Caco-2 (cell line): ENCODE results near the gene DPY19L1. TPM values are rescaled to one million over a fixed set of nuclear protein-coding genes. Genes with fewer than 3 reads are reported as not detected.
"Not testable (repeated sequence)": the region's sequence is repeated elsewhere in the genome, so short reads cannot be mapped to it uniquely, and the experiment has no call there.

Experiments
- BruUV-seq: library from RNA; stranded (reverse); fragments of 400-500 nt; replicated peaks from 2 replicates; lab custom pipeline; 2021; lab: Mats Ljungman, UMichigan
- CTCF ChIA-PET: fragments of 300-600 bp; sonication (Branson Sonifier 250); formaldehyde crosslinking; loops from one replicate; lab custom pipeline; 2022; ENCODE audit warnings: antibody characterized with exemption; lab: Charles Lee
- POLR2A ChIA-PET: fragments of 300-600 bp; sonication (Branson Sonifier 250); formaldehyde crosslinking; loops from one replicate; lab custom pipeline; 2022; ENCODE audit warnings: antibody characterized with exemption; lab: Charles Lee
- DNase-seq, 2 experiments: peaks; one replicate each; pipeline versions ENCODE4 v3.0.0 to v3.0.0-alpha.2; 2020 to 2022
- H3K27me3 ChIP-seq: replicated peaks from 2 replicates; pipeline ENCODE4 v1.6.0; 2011; ENCODE audit warnings: low read length; ENCODE audit not compliant: control insufficient read depth, insufficient read depth
- H3K36me3 ChIP-seq: 2 replicates; pipeline ENCODE4 v1.5.1; 2011; ENCODE audit warnings: low read length; ENCODE audit not compliant: control insufficient read depth, insufficient read depth
- H3K4me1 ChIP-seq: fragments of 250-450 bp; sonication (Bioruptor Pico); 2 replicates; pipeline ENCODE4 v1.5.1; 2020; ENCODE audit warnings: mild to moderate bottlenecking
- H3K4me3 ChIP-seq: 2 replicates; pipeline ENCODE4 v1.5.1; 2011; ENCODE audit warnings: low read depth, mild to moderate bottlenecking, control low read depth, low read length
- H3K9me3 ChIP-seq: fragments of 250-450 bp; sonication (Bioruptor Pico); 2 replicates; pipeline ENCODE4 v1.5.1; 2020; ENCODE audit warnings: mild to moderate bottlenecking, moderate library complexity
- H3K27ac Mint-ChIP-seq: one replicate; pipeline ENCODE4 v1.8.0; 2022; ENCODE audit warnings: mixed read lengths; ENCODE audit not compliant: unreplicated experiment
- H3K27me3 Mint-ChIP-seq: one replicate; pipeline ENCODE4 v1.8.0; 2022; ENCODE audit warnings: mixed read lengths; ENCODE audit not compliant: insufficient read depth, unreplicated experiment
- H3K36me3 Mint-ChIP-seq: one replicate; pipeline ENCODE4 v1.8.0; 2022; ENCODE audit warnings: mild to moderate bottlenecking, mixed read lengths; ENCODE audit not compliant: insufficient read depth, unreplicated experiment
- H3K4me1 Mint-ChIP-seq: one replicate; pipeline ENCODE4 v1.8.0; 2022; ENCODE audit warnings: low read depth, mixed read lengths; ENCODE audit not compliant: unreplicated experiment
- H3K4me3 Mint-ChIP-seq: one replicate; pipeline ENCODE4 v1.8.0; 2022; ENCODE audit warnings: mild to moderate bottlenecking, moderate library complexity, mixed read lengths; ENCODE audit not compliant: unreplicated experiment
- H3K9me3 Mint-ChIP-seq: one replicate; pipeline ENCODE4 v1.8.0; 2022; ENCODE audit warnings: mixed read lengths; ENCODE audit not compliant: unreplicated experiment
- CTCF ChIP-seq, 2 experiments: fragments of 200-600 bp in 1 of 2; IDR thresholded peaks; 1 replicate in 1 of 2; 2 replicates in 1 of 2; pipeline versions ENCODE4 v1.5.1 to v1.8.0; 2011 to 2022; ENCODE audit warnings: antibody characterized with exemption in 1 of 2, control low read depth in 1 of 2, inconsistent platforms in 1 of 2, low read depth in 1 of 2, low read length in 1 of 2, mild to moderate bottlenecking in 1 of 2, moderate library complexity in 1 of 2; ENCODE audit not compliant: insufficient read depth in 1 of 2, severe bottlenecking in 1 of 2, unreplicated experiment in 1 of 2
- intact Hi-C: fragments of 100-400 bp; cut with micrococcal nuclease; formaldehyde crosslinking; loops from one replicate; pipeline ENCODE4 v1.10.0; 2022; ENCODE audit not compliant: unreplicated experiment
- total RNA-seq: library from RNA; stranded (reverse); gene quantifications from 2 replicates; pipeline ENCODE4 v1.2.3, GENCODE V29; 2022

DPY19L1 gene
- total RNA-seq, 1 experiment from 2014 or later: 12.9 TPM

- intact Hi-C loops: no loop called here
- Mint-ChIP-seq H3K4me1 (no peaks in the 10 kb centered on the region), H3K9me3 (no peaks in the 10 kb centered on the region), H3K27ac (no peak overlapping the region), H3K27me3 (no peaks in the 10 kb centered on the region), H3K36me3 (no peaks in the 10 kb centered on the region), H3K4me3 (no peak overlapping the region)
- no TSS peak for BruUV-seq
- Histone ChIP-seq H3K4me3 (no peak overlapping the region), H3K27me3 (no peaks in the 10 kb centered on the region), H3K36me3 (no peaks in the 10 kb centered on the region), H3K9me3 (no peaks in the 10 kb centered on the region), H3K4me1 (no peaks in the 10 kb centered on the region)
- POLR2A ChIA-PET: no interaction called here
- CTCF ChIA-PET: no interaction called here
- TF ChIP-seq CTCF (IDR thresholded peaks at IDR 0.05; ENCODE audit: insufficient read depth in 1 of 2, low read depth in 1 of 2, low read length in 1 of 2, severe bottlenecking in 1 of 2, unreplicated experiment in 1 of 2): no peak
- no peak for DNase-seq
Measured at GRCh38 chr7:34931739-34932138, 105.5 kb downstream of the DPY19L1 start.

GRCh38 chr7:34929783-34930182 is 107.5 kb downstream of the DPY19L1 start:
- H3K36me3 Mint-ChIP-seq, CTCF ChIA-PET, H3K27me3 Mint-ChIP-seq, H3K4me1 ChIP-seq, H3K9me3 Mint-ChIP-seq, H3K9me3 ChIP-seq, H3K4me3 Mint-ChIP-seq, H3K27me3 ChIP-seq, H3K4me3 ChIP-seq, DNase-seq, POLR2A ChIA-PET, H3K36me3 ChIP-seq, H3K27ac Mint-ChIP-seq, H3K4me1 Mint-ChIP-seq, BruUV-seq: not testable (repeated sequence)
- intact Hi-C loops: loop anchor here (2.0 to 5.0 kb wide), 3 partner anchors 255 to 797 kb away; no protein-coding TSS in a partner anchor

GRCh38 chr7:34928560-34928959 is 108.7 kb downstream of the DPY19L1 start:
- no peaks in the 10 kb centered on the region for H3K4me1 Mint-ChIP-seq
- no TSS peak for BruUV-seq
- DNase-seq: no peak
- ChIA-PET CTCF (interaction anchor here (0.6 to 1.2 kb wide), 3 partner anchors 105 to 608 kb away, joined by 3 to 9 read pairs (median 4); no protein-coding TSS in a partner anchor), POLR2A (no interaction called here)
- no peak overlapping the region for H3K27ac Mint-ChIP-seq
- H3K4me1 ChIP-seq: no peaks in the 10 kb centered on the region
- intact Hi-C loops: loop anchor here (1.0 to 5.0 kb wide), 5 partner anchors 105 to 796 kb away; no protein-coding TSS in a partner anchor
- H3K4me3 Mint-ChIP-seq: no peak overlapping the region
- no peaks in the 10 kb centered on the region for H3K36me3 Mint-ChIP-seq
- H3K4me3 ChIP-seq: no peak overlapping the region
- no peaks in the 10 kb centered on the region for H3K36me3 ChIP-seq
- H3K9me3 ChIP-seq: no peaks in the 10 kb centered on the region
- peaks cover 2% of the 10 kb centered on the region for H3K27me3 Mint-ChIP-seq
- H3K9me3 Mint-ChIP-seq: no peaks in the 10 kb centered on the region
- H3K27me3 ChIP-seq: no peaks in the 10 kb centered on the region
- TF ChIP-seq CTCF (IDR thresholded peaks at IDR 0.05; ENCODE audit: insufficient read depth in 1 of 2, low read depth in 1 of 2, low read length in 1 of 2, severe bottlenecking in 1 of 2, unreplicated experiment in 1 of 2): no peak
